ENCODE data around the gene GMDS. TPM values are rescaled to one million over a fixed set of nuclear protein-coding genes. Genes with fewer than 3 reads are reported as not detected.

Gene GMDS
- total and polyA plus RNA-seq, 2 of the 8 experiments (the other 6 are each of a cell fraction or from before 2014, with no cell fraction given): 16.8 to 50.0 TPM

- Histone ChIP-seq H3K14ac (ENCODE audit: insufficient read length) (no peak overlapping the region), H3K4me1 (replicated peaks in 1 of 4; ENCODE audit: control insufficient read depth in 3 of 4, insufficient read depth in 4 of 4, low read length in 3 of 4) (no peaks in the 10 kb centered on the region), H4K5ac (ENCODE audit: insufficient read length, low read depth, low read length) (no peak overlapping the region), H3K56ac (replicated peaks; ENCODE audit: insufficient read length, low read depth, low read length) (no peak overlapping the region), H3K4me2 (ENCODE audit: insufficient read depth in 1 of 2, low read depth in 2 of 2, low read length in 2 of 2) (no peak overlapping the region), H2BK15ac (ENCODE audit: low read length) (no peak overlapping the region), H2BK5ac (ENCODE audit: low read depth, low read length) (no peak overlapping the region), H4K20me1 (replicated peaks in 1 of 2; ENCODE audit: control insufficient read depth in 1 of 2, insufficient read depth in 2 of 2, low read length in 2 of 2) (peaks cover 0 to 2% of the 10 kb centered on the region in 2 experiments), H4K91ac (replicated peaks; ENCODE audit: insufficient read length, low read length) (no peak overlapping the region), H3K4ac (replicated peaks; ENCODE audit: insufficient read length, low read depth, low read length) (no peak overlapping the region), H3K36me3 (ENCODE audit: control insufficient read depth in 2 of 4, insufficient read depth in 4 of 4, low read length in 3 of 4) (no peaks in the 10 kb centered on the region), H3K9ac (replicated peaks in 1 of 4; ENCODE audit: extremely low read depth in 1 of 4, low read depth in 3 of 4, low read length in 3 of 4) (no peak overlapping the region), H3K4me3 (ENCODE audit: extremely low read depth in 1 of 4, insufficient read depth in 2 of 4, low read depth in 3 of 4, low read length in 4 of 4) (no peak overlapping the region), H3K27me3 (replicated peaks in 1 of 4; ENCODE audit: control insufficient read depth in 3 of 4, extremely low read depth in 1 of 4, insufficient read depth in 3 of 4, low read length in 3 of 4) (no peaks in the 10 kb centered on the region; a peak in 1 of 7 replicates), H3K23ac (ENCODE audit: insufficient read length) (no peak overlapping the region), H3K79me2 (ENCODE audit: control insufficient read depth in 1 of 2, insufficient read depth in 2 of 2, low read length in 2 of 2) (no peaks in the 10 kb centered on the region), H2AFZ (ENCODE audit: low read length) (no peak overlapping the region), H4K8ac (ENCODE audit: extremely low read depth, insufficient read depth, low read length) (no peak overlapping the region), H2BK12ac (ENCODE audit: low read depth, low read length) (no peak overlapping the region), H2BK120ac (replicated peaks; ENCODE audit: low read depth, low read length) (no peak overlapping the region), H3K18ac (ENCODE audit: extremely low read depth, low read length) (no peak overlapping the region), H3K27ac (ENCODE audit: low read depth, low read length) (no peak overlapping the region), H3K9me3 (ENCODE audit: insufficient read depth in 2 of 2, low read depth in 1 of 2, low read length in 1 of 2) (no peaks in the 10 kb centered on the region), H2BK20ac (ENCODE audit: low read length) (no peak overlapping the region), H3K23me2 (ENCODE audit: low read depth, low read length) (no peaks in the 10 kb centered on the region), H2AK5ac (ENCODE audit: low read depth, low read length) (no peak overlapping the region), H3K79me1 (ENCODE audit: low read depth, low read length) (no peaks in the 10 kb centered on the region)
- DNase-seq (ENCODE audit: low read depth in 1 of 2, low spot score in 2 of 2): no peak
- WGBS, 2 experiments (ENCODE audit: extremely low coverage in 1 of 2, insufficient coverage in 1 of 2, insufficient read length in 1 of 2, insufficient replicate concordance in 2 of 2, low coverage in 1 of 2, low lambda C conversion rate in 2 of 2, missing lambda C conversion rate in 1 of 2): 87% methylated on average over 15 of the region's 15 CpGs; no CpG with 5 or more reads in 1 of the 2 experiments
- ChIA-PET POLR2A (ENCODE audit: partially characterized antibody) (no interaction called here), CTCF (ENCODE audit: partially characterized antibody) (interaction anchor here (0.8 to 3.7 kb wide), 3 partner anchors 9 to 13 kb away, joined by 4 to 12 read pairs (median 4); no protein-coding TSS in a partner anchor)
- FAIRE-seq: no peak
- TF ChIP-seq TEAD4 (IDR thresholded peaks at IDR 0.05; ENCODE audit: low read depth, low read length) (no peak), POU5F1 (IDR thresholded peaks at IDR 0.05; ENCODE audit: low read depth, low read length) (no peak), MAX (IDR thresholded peaks at IDR 0.05) (no peak), CTBP2 (IDR thresholded peaks at IDR 0.05; ENCODE audit: borderline replicate concordance, insufficient read depth, insufficient read length, low read length) (no peak), USF2 (IDR thresholded peaks at IDR 0.05; ENCODE audit: low read length) (no peak), KDM1A (IDR thresholded peaks at IDR 0.05; ENCODE audit: borderline replicate concordance, low read length) (no peak), KDM5A (IDR thresholded peaks at IDR 0.05; ENCODE audit: low read length) (no peak), CTCF (IDR thresholded peaks at IDR 0.05; ENCODE audit: control extremely low read depth in 1 of 3, insufficient read depth in 1 of 3, low read depth in 1 of 3, low read length in 3 of 3) (no peak), EGR1 (IDR thresholded peaks at IDR 0.05; ENCODE audit: borderline replicate concordance, low read depth, low read length) (no peak), SIX5 (IDR thresholded peaks at IDR 0.05; ENCODE audit: low read depth, low read length) (no peak), FOSL1 (IDR thresholded peaks at IDR 0.05; ENCODE audit: insufficient read depth, low read depth, low read length) (no peak)
These were observed 537.3 kb downstream of the GMDS start for GRCh38 chr6:1708122-1708521.
